GM19035 (cell line): ENCODE measurements around the gene ZNF865.
A peak's percentile ranks its signal among the peaks of the same experiment; 100 is the strongest.

ENCODE experiments used
- ATAC-seq: cut with Tn5 transposase; IDR thresholded peaks from one replicate; pipeline ENCODE4 v1.9.1; 2021; ENCODE audit not compliant: unreplicated experiment

ZNF865 gene

GRCh38 chr19:55643887-55644176, 38.4 kb downstream of the ZNF865 start:
- ATAC-seq: no peak

- no peak for ATAC-seq
These were observed 38.9 kb downstream of the ZNF865 start for GRCh38 chr19:55644191-55644833.

- ATAC-seq: no peak
These were observed 39.5 kb downstream of the ZNF865 start for GRCh38 chr19:55644842-55645511.

GRCh38 chr19:55645512-55645881, 40.0 kb downstream of the ZNF865 start:
- no peak for ATAC-seq

- no peak for ATAC-seq
These were observed 41.7 kb downstream of the ZNF865 start for GRCh38 chr19:55646889-55647731.

- ATAC-seq: no peak
These were observed 42.5 kb downstream of the ZNF865 start, which contains the start of gene CCDC106 for GRCh38 chr19:55647732-55648584. TSS of gene CCDC106 (plus strand) at chr19:55648212. CDS start at chr19:55649047, 835 bp downstream.

GRCh38 chr19:55648585-55649267, 43.3 kb downstream of the ZNF865 start:
- ATAC-seq: no peak

- ATAC-seq: no peak
These were observed 44.0 kb downstream of the ZNF865 start for GRCh38 chr19:55649268-55650125.

GRCh38 chr19:55650126-55650557, 44.7 kb downstream of the ZNF865 start:
- ATAC-seq: no peak

- ATAC-seq: no peak
These were observed 45.3 kb downstream of the ZNF865 start for GRCh38 chr19:55650602-55651230.

GRCh38 chr19:55651236-55651635, 45.8 kb downstream of the ZNF865 start:
- no peak for ATAC-seq

GRCh38 chr19:55652311-55653128, 47.1 kb downstream of the ZNF865 start:
- ATAC-seq: no peak

GRCh38 chr19:55653651-55654322, 48.3 kb downstream of the ZNF865 start:
- peak; percentile 45 for ATAC-seq

- peak; percentile 60 for ATAC-seq
These were observed 48.9 kb downstream of the ZNF865 start for GRCh38 chr19:55654323-55654867.

GRCh38 chr19:55654868-55655647, 49.6 kb downstream of the ZNF865 start, which contains the start of gene U2AF2:
TSS of gene U2AF2 (plus strand) at chr19:55655035. CDS start at chr19:55655105, 70 bp downstream.
- peak; percentile 33 for ATAC-seq

GRCh38 chr19:55655648-55656040, 50.2 kb downstream of the ZNF865 start:
- no peak for ATAC-seq
